Occipital lobe (tissue), 2 donors: Measurements from ENCODE around the gene EPB41L5. TPM values are rescaled to one million over a fixed set of nuclear protein-coding genes. Genes with fewer than 3 reads are reported as not detected.
"Not testable (repeated sequence)": the region's sequence is repeated elsewhere in the genome, so short reads cannot be mapped to it uniquely, and the experiment has no call there.

Source experiments
- DNase-seq: peaks from one replicate; lab custom pipeline; 2025; lab: John Stamatoyannopoulos, UW
- total RNA-seq: library from RNA; depleted of rRNA; stranded (reverse); fragments of >200 nt; gene quantifications from one replicate; pipeline ENCODE4 v1.2.3, GENCODE V29; 2014

Gene EPB41L5
- total RNA-seq, result 97.6 TPM

DNA sequence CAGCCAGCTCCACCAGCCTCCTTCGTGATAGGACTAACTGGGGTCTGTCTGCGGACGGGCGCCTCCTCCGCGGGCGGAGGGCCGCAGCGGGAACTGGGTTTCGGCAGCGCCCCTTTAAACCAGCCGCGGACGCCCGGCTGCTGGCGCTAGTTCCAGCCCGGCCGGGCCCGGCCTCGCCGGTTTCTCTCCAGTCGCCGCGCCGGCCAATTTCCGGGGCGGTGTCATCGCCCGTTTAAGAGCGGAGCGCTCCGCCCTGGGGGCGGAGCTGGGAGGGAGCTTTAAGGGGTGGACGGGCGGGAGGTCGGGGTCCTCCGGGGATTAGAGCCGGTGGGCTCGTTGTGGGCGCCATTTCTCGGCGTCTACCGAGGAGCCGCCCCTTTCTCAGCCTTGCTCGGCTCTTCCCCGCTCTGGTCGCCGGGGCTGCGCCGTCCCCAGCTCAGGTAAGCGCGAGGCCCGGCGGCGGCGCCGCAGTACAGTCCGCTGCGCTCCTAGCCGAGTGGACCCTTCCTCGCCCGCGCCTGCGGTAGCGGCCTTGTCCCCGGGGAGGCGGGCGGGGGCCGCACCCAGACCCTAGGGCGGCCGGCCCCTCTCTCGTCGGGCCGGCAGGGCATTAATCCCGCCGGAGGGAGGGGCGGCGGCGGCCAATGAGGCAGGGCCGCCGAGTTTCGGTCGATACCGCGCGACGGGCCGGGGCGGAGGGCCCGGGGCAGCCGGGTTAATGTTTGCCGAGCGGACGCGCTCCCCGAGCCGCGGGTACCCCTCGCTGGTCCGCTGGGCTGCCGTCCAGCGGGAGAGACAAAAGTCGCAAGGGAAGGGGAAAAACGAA lies at the start of gene EPB41L5:
Gene EPB41L5, plus strand, starts transcription at position 307 of the 826 bp plus-strand sequence. CDS start 6,008 bp downstream, outside the sequence.
- DNase-seq, result peak; percentile 81

DNA sequence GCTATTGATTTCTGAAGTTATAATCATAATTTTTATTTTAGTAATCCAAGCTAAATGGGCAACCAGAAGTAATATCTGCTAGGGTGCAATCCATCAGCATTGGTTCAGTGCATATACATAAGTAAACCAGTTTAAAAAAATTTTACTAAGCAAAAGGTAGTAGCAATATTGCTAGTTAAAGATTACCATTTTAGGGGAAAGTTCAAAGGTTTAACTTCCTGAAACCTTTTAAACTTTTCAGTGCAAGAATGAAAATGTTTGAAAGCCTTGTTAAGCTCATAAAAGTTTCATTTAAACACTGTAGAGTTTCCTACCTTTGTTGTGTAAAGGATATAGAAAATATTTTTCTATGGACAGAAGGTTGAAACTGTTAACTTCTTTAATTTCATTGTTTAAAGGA lies 31.0 kb upstream of the EPB41L5 start:
- DNase-seq, result no peak

DNA sequence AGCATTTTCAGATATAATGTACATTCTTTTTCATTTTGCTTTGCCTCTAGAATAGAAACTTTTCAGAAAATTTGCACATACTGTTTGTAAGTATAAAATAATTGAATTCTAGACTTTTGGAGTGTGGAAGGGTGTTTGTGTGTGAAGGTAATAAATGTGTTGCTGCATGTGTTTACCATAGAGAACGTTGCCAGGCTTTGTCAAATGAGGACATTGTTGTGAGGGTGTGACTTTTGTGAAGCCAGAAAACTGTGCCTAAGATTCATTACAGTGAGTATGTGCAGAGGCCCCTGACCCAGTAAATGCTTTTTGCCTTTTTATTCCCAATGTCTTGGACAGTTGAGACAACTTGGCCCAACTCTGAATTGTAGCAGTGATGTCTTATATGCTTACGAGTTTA lies 30.4 kb upstream of the EPB41L5 start:
- no peak for DNase-seq

DNA sequence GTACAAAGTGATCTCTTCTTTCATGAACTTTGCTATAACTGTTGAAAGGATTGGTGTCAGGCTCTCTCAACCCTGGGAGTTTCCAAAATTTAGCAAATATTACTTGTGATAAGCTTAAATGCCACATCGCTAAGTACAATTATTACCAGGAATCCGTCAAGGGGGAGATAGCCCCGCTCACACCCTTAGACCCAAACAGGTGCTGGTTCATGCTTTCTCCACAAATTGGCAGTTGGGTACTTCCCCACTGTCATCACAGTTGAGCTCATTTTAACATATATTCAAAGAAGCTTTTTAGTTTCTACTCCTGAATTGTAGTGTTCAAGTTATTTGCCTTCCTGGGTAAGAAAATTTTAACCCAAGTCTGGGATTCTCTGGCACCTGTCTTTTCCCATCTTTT lies 29.8 kb upstream of the EPB41L5 start:
- DNase-seq, result no peak

DNA sequence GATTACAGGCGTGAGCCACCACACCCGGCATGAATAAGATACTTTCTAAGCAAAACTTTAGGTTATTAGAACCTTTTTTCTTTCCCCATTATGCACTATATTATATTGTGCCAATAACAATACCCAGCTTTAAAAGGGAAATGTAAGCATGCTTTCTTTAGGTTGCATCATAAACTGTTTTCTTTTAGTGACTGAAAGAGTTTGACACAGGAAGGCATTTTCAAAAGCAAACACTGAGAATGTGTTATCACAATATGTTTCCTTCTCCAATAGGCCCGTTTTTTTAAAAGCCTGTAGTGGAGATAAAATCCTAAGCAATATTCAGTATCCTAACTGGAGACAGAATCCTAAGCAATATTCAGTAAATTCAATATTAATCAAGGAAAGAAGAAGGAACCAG lies 16.7 kb upstream of the EPB41L5 start:
- no peak for DNase-seq

DNA sequence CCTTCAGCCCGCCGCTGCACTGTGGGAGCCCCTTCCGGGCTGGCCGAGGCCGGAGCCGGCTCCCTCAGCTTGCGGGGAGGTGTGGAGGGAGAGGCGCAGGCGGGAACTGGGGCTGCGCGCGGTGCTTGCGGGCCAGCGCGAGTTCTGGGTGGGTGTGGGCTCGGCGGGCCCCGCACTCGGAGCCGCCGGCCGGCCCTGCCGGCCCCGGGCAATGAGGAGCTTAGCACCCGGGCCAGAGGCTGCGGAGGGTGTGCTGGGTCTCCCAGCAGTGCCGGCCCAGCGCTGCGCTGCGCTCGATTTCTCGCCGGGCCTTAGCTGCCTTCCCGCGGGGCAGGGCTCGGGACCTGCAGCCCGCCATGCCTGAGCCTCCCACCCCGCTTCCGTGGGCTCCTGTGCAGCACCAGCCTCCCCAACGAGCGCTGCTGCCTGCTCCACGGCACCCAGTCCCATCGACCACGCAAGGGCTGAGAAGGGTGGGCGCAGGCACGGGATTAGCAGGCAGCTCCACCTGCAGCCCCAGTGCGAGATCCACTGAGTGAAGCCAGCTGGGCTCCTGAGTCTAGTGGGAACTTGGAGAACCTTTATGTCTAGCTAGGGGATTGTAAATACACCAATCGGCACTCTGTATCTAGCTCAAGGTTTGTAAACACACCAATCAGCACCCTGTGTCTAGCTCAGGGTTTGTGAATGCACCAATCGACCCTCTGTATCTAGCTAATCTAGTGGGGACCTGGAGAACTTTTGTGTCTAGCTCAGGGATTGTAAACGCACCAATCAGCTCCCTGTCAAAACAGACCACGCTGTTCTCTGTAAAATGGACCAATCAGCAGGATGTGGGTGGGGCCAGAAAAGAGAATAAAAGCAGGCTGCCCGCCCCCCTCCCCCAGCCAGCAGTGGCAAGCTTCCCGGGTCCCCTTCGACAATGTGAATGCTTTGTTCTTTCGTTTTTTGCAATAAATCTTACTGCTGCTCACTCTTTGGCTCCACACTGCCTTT lies 15.7 kb upstream of the EPB41L5 start:
- DNase-seq, result not testable (repeated sequence)

DNA sequence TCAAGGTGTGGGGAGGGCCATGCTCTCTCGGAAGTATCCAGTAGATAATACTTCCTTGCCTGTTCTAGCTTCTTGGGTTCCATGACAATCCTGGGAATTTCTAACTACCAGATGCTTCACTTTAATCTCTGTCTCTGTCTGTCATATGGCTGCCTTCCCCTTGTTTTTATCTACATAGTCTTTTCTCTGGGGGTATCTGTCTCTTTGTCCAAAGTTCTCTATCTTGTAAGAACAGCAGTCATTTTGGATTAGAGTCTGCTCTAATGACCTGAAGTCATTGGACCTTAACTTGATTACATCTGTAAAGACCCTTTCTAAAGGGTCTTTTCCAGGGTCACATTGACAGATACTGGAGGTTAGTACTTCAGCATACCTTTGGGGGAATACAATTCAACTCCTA lies 11.4 kb upstream of the EPB41L5 start:
- no peak for DNase-seq

DNA sequence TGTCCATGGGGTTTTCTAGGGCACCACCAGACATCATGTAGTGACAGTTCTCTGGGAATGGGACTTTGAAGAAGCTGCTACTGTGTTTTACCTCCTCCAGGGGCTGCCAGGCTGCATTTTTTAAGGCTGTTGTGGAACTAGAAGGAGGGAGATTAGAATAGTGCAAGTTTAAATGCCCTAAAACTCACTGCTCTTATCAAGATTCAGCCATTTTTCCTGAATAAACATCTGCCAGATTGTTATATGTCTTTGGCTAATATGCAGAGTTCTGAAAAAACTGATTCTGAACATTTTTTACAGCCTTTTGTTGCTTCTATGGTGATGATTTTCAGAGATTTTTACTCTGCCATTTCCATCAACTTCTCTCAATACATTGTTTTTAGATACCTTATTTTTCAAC lies 8.6 kb upstream of the EPB41L5 start:
- DNase-seq, result no peak

DNA sequence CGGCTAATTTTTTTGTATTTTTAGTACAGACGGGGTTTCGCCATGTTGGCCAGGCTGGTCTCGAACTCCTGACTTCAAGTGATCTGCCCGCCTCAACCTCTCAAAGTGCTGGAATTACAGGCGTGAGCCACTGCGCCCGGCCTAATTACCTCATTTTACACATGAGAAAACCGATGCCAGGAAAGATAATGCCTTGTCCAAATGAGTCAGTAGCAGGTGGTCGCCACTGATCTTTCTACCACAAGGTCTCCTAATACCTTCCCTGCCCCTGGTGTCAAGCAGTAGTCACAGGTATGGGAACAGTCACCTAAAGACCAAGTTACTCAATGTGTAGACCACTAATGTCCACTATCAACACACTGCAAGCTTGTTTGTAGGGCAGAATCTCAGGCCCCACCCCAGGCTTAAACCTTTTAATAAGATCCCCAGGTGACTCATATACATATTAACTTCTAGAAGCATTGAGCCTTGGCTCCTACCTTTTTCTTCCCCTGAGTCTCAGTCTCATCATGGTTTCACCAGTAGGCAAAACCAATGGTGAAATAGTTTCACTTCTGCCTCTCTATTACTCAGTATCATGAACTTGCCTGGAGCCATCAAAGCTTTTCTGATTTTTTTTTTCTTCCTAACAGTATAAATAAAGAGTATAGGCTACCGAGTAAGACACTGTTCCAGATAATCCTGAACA lies 6.9 kb upstream of the EPB41L5 start:
- no peak for DNase-seq

DNA sequence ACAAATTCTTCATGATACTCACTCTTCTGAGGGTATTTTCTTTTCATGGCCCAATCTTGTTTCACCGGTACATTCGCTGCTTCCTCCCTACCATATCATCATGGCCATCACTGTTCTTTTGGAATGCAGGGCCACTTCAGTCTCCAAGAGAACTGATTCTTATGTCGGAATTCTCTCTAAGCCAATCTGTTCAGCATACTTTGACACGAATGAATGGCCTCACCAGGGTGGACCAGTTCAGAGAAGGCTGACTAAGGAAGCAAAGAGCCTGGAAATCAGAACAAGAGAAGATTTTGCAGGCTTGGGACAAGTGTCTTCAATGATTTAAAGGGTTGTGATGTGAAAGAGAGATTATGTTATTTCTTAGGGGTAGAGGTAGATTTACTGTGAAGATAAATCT lies 5.0 kb upstream of the EPB41L5 start:
- DNase-seq, result no peak

DNA sequence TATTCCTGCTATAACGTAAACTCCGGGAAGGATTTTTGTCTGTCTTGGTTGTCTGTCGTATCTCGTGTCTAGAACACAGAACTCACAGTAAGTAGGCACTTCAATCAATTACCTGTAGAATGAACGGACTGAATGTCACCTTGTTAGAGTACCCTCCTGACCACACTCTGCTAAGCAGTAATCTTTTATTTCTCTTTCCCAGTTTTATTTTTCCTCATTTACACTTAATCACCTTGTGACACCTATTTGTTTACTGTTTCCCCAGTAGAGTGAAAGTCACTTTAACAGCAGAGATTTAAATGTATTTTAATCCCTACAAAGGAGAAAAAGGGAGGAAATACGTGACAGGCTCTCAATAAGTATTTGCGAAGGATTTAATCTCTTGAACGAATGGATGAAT lies 514 bp upstream of the EPB41L5 start:
- DNase-seq, result no peak

DNA sequence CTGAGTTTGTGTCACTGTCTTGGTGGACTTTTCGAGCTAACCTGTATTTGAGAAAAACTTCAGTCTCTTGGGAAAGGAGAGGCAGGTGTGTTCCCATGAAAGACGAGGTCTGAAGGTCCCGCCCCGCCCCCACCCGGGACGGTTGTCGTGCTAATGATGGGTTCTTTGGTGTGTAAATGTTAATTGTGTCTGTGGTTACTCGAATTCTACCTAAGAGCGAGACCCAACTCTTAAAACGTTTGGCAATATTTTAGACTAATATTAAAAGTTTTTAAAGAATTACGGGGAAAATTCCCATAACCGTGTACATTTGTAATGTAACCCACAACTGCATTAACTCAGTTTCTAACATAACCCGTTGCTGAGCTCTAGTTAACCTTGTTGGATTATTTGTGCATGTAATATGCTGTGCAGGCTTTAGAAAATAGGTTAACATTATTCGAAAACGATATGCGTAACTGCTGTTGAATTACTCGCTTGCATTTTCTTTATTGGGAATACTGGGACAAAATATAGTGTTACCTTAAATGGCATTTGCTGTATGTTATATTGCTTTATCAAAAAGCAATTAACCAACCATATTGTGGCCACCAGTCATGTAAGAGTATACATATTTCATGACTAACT lies 833 bp downstream of the EPB41L5 start:
- DNase-seq, result no peak

DNA sequence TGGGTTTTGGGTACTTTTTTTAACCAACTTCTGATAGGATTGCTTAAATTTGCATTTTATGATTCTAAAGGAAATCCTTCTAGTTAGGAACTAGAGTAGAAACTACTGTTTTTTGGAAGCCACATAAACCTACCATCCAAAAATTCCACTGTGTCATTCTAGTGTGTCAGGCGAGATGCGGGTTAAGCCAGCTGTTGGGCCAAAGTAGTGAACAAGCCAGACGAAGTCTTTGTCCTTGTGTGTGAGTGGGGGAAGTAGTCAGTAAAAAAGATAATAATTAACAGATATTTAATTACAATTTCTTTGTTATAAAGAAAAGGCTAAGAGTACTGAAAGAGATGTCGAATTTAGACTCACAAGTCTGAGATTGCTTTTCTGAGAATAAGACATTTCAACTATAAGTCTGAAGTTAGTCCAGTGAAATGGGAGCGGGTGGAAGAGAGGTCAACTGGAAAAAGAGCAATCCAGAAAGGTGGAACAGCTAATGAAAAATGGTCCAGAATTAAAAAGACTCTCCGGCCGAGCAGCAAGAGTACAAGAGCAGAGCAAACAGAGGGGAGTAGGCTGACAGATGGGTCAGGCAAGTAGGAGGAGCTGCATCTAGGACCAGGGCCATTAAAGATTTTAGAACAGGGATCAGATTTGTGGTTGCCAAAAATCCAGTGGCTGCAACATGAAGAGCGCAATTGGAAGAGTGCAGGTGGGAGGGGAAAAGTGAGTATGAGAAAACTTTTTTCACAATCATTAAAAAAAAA lies 1.5 kb downstream of the EPB41L5 start:
- DNase-seq, result no peak

DNA sequence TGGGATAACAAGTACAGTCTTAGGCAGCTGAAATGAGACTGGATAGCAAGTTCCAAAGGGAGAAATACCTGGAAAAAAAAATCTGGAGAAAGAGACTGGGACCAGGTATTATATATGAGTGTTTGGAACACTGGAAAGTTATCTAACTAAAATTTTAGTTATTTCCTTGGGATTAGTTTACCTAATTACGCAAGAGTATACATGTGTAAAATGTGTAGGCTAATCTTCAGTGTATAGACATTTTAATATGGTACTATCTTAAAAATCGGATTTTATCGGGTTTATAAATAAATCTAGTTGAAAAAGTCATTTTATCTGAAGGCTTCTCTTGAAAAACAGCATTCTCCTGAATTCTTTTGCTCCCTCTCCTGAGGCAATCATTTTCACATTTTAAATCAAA lies 3.9 kb downstream of the EPB41L5 start:
- DNase-seq, result no peak

DNA sequence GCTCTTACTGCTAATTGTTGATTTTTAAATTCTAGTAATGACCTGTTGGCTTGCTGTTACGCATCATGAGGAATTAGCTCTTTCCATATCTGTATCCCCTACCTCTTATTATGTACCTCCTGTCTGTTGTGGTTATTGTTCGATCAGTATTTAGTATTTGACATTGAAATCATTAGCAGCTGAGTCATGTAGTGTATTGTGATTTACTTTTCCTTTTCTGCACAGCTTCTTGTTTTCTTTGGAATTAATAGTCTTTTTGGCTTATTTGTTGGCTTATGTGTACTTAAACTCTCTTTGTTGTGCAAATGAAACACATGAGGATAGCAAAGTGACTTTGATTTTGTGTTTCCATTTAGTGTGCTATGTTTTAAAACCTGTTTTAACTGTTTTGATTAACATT lies 4.3 kb downstream of the EPB41L5 start:
- no peak for DNase-seq

DNA sequence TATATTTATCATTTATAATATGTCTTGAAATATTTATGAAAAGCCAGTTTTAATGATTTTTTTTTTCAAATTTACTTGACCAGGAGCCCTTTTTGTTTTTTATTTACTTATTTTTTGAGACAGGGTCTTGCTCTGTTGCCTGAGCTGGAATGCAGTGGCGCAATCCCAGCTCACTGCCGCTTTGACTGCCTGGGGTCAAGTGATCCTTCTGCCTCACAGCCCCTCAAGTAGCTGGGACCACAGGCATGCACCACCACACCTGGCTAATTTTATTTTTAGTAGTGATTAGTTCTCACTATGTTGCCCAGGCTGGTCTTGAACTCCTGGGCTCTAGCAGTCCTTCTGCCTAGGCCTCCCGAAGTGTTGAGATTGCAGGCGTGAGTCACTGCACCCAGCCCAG lies 5.7 kb downstream of the EPB41L5 start:
- no peak for DNase-seq

DNA sequence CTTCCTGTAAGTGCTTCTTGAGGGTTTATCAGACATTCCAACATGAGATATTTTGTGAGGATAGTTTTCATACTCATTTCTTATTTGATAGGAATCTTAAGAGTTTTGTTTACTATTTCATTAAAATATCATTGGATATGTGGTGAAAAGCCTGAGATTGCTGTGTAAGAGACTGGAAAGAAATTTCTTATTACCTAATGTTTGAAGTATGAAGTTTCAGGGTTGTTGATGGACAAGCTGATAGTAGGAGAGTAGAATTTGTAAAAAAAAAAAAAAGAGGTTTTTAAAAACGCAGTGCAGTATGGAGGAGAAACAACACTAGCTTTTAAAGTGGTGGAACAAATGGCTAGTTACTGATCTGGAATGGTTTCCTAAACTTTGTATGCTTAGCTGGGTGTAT lies 7.7 kb downstream of the EPB41L5 start:
- DNase-seq, result no peak

DNA sequence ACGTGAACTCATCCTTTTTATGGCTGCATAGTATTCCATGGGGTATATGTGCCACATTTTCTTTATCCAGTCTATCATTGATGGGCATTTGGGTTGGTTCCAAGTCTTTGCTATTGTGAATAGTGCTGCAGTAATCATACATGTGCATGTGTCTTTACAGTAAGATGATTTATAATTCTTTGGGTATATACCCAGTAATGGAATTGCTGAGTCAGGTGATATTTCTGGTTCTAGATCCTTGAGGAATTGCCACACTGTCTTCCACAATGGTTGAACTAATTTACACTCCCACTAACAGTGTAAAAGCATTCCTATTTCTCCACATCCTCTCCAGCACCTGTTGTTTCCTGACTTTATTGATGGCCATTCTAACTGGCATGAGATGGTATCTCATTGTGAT lies 9.6 kb downstream of the EPB41L5 start:
- DNase-seq, result not testable (repeated sequence)

DNA sequence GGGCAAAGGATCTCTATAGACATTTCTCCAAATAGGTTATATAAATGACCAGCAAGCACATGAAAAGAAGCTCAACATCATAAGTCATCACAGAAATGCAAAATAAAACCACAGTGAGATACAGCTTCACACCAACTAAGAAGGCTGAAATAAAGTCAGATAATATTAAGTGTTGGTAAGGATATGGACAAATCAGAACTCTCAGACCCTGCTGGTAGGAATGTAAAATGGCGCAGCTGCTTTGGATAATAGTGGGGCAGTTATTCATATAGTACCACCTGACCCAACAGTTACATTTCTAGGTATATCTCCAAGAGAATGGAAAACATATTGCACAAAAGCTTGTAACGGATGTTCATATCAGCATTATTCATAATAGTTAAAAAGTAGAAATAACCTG lies 14.0 kb downstream of the EPB41L5 start:
- DNase-seq, result no peak

DNA sequence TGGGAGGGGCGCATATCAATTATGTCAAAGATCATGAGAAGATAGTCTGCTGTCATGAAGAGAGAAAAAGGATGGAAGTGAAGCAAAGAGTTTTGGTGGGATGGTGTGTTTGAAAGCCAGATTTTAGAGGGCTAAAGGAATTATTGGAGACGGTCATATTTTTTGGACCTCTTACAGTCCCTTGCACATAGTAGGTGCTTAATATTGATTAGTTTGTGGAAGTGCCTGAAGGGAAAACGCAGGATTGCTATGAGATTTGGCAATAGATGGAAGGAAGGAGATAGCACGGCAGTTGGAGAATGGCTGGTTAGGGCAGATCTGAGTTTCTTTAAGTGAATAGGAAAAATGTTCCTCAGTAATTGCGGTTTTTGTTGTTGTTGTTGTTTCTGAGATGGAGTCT lies 15.9 kb downstream of the EPB41L5 start:
- no peak for DNase-seq
